Neural cell (in vitro differentiated cells): ENCODE results near the gene G6PC3. TPM values are rescaled to one million over a fixed set of nuclear protein-coding genes. Genes with fewer than 3 reads are reported as not detected.

ENCODE experiments used
- H2AFZ ChIP-seq: fragments of 200-600, 300-800 bp; sonication (generic), shearing (Covaris generic); 2 replicates; pipeline ENCODE4 v1.6.0; 2014; ENCODE audit warnings: low read depth, mild to moderate bottlenecking, antibody characterized with exemption, low read length, moderate library complexity
- H3F3A ChIP-seq: fragments of 200-600 bp; shearing (Covaris generic); 2 replicates; pipeline ENCODE4 v1.6.1; 2016; ENCODE audit warnings: mild to moderate bottlenecking, moderate library complexity, mixed read lengths, antibody characterized with exemption, low read length; ENCODE audit not compliant: insufficient read depth, poor library complexity, severe bottlenecking
- H3K27ac ChIP-seq: fragments of 200-600, 300-800 bp; sonication (generic), shearing (Covaris generic); 2 replicates; pipeline ENCODE4 v1.5.1; 2014; ENCODE audit warnings: mild to moderate bottlenecking, low read length, moderate library complexity
- H3K27me3 ChIP-seq: fragments of 300-800, 200-600 bp; sonication (generic), shearing (Covaris generic); 2 replicates; pipeline ENCODE4 v1.6.0; 2014; ENCODE audit warnings: mild to moderate bottlenecking, low read depth, low read length, moderate library complexity; ENCODE audit not compliant: insufficient read depth
- H3K36me3 ChIP-seq: fragments of 300-800, 200-600 bp; sonication (generic), shearing (Covaris generic); 2 replicates; pipeline ENCODE4 v1.5.1; 2014; ENCODE audit warnings: mild to moderate bottlenecking, antibody characterized with exemption, low read length, moderate library complexity; ENCODE audit not compliant: insufficient read depth
- H3K4me2 ChIP-seq: fragments of 300-800, 200-600 bp; sonication (generic), shearing (Covaris generic); 2 replicates; pipeline ENCODE4 v1.6.0; 2014; ENCODE audit warnings: mild to moderate bottlenecking, low read length
- H3K4me3 ChIP-seq: fragments of 300-800, 200-600 bp; sonication (generic), shearing (Covaris generic); 2 replicates; pipeline ENCODE4 v1.5.1; 2014; ENCODE audit warnings: mild to moderate bottlenecking, low read length, moderate library complexity
- H3K79me2 ChIP-seq: fragments of 200-600 bp; shearing (Covaris generic); replicated peaks from 2 replicates; pipeline ENCODE4 v1.6.0; 2014; ENCODE audit warnings: mild to moderate bottlenecking, low read length, moderate library complexity; ENCODE audit not compliant: insufficient read depth
- H3K9ac ChIP-seq: fragments of 300-800, 200-600 bp; sonication (generic), shearing (Covaris generic); 2 replicates; pipeline ENCODE4 v1.6.1; 2016; ENCODE audit warnings: mild to moderate bottlenecking, low read length, mixed read lengths
- H3K9me2 ChIP-seq: fragments of 200-600 bp; shearing (Covaris generic); 2 replicates; pipeline ENCODE4 v1.6.1; 2016; ENCODE audit warnings: mild to moderate bottlenecking, low read length, mixed read lengths; ENCODE audit not compliant: insufficient read depth
- H3K9me3 ChIP-seq: fragments of 200-600, 300-800 bp; sonication (generic), shearing (Covaris generic); 2 replicates; pipeline ENCODE4 v1.6.1; 2016; ENCODE audit warnings: mild to moderate bottlenecking, mixed run types, low read length, moderate library complexity, mixed read lengths
- H4K20me1 ChIP-seq: fragments of 200-600 bp; shearing (Covaris generic); 2 replicates; pipeline ENCODE4 v1.6.1; 2016; ENCODE audit warnings: mild to moderate bottlenecking, mixed run types; ENCODE audit not compliant: insufficient read depth
- EP300 ChIP-seq: fragments of 450-650 bp; conservative IDR thresholded peaks from 2 replicates; pipeline ENCODE4 v1.6.1; 2014; ENCODE audit warnings: antibody characterized with exemption, mild to moderate bottlenecking, moderate library complexity; ENCODE audit not compliant: poor library complexity, severe bottlenecking
- EZH2 ChIP-seq: fragments of 200-600, 300-800 bp; shearing (Covaris generic), sonication (generic); IDR thresholded peaks from 2 replicates; pipeline ENCODE4 v1.6.1; 2014; ENCODE audit warnings: antibody characterized with exemption, low read length, borderline replicate concordance, mild to moderate bottlenecking; ENCODE audit not compliant: insufficient read depth, poor library complexity, severe bottlenecking
- MXI1 ChIP-seq: fragments of 450-650 bp; conservative IDR thresholded peaks from 2 replicates; pipeline ENCODE4 v1.6.1; 2014; ENCODE audit warnings: antibody characterized with exemption, mild to moderate bottlenecking; ENCODE audit not compliant: poor library complexity, severe bottlenecking
- POLR2AphosphoS5 ChIP-seq: IDR thresholded peaks from 2 replicates; pipeline ENCODE4 v1.6.1; 2012
- RAD21 ChIP-seq: fragments of 450-650 bp; conservative IDR thresholded peaks from 2 replicates; pipeline ENCODE4 v1.6.1; 2014; ENCODE audit warnings: antibody characterized with exemption, mild to moderate bottlenecking, moderate library complexity
- SMC3 ChIP-seq: fragments of 450-650 bp; conservative IDR thresholded peaks from 2 replicates; pipeline ENCODE4 v1.6.1; 2014; ENCODE audit warnings: antibody characterized with exemption, mild to moderate bottlenecking, moderate library complexity; ENCODE audit not compliant: poor library complexity
- TAF1 ChIP-seq: IDR thresholded peaks from 2 replicates; pipeline ENCODE4 v1.6.1; 2012; ENCODE audit warnings: low read depth
- polyA plus RNA-seq: library from polyadenylated mRNA; depleted of rRNA; stranded (reverse); fragments of >200 nt; gene quantifications from 2 replicates; pipeline ENCODE4 v1.2.3, GENCODE V29; 2014
- TF ChIP-seq, protein P1 (sequence below): IDR thresholded peaks from 2 replicates; pipeline ENCODE4 v1.6.1; 2012; ENCODE audit warnings: borderline replicate concordance
- TF ChIP-seq, protein P2 (sequence below): fragments of 450-650 bp; IDR thresholded peaks from 2 replicates; pipeline ENCODE4 v1.5.1; 2014; ENCODE audit warnings: antibody characterized with exemption, mild to moderate bottlenecking, moderate library complexity; ENCODE audit not compliant: poor library complexity, severe bottlenecking

Gene G6PC3
- polyA plus RNA-seq, 1 donor from 2014 or later: 10.8 TPM

DNA sequence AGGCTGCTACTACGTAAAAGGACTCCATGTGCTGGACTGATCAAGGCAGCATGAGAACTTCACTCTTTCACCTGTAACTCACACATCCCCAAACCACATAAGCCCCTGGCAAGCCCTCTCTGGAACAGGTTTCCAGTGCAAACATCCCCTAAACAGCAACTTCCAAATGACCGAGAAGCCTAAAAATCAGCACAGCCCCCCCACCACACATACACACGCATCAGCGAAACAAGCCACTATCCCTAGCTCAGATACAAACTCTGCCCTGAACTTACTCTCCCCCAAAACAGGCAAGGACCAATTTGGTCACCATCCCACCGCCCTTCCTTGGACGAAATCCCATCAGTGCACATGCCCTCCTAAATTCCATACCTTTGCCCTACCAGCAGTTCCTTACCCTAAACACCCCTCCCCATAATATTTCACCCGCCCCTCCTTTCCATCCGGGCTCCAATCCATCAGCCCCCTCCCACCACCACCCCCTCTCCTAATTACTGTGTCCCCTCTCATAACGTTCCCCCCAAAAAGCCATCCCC is 4.8 kb upstream of the G6PC3 start:
- Histone ChIP-seq H3K27ac (peak overlapping the region; percentile 88), H3K4me3 (peak overlapping the region; percentile 73), H3K9me2 (no peaks in the 10 kb centered on the region), H3K9ac (peak overlapping the region; percentile 83), H3K4me2 (peak overlapping the region; percentile 32), H3K9me3 (no peaks in the 10 kb centered on the region), H3F3A (no peaks in the 10 kb centered on the region), H2AFZ (peak overlapping the region; percentile 7), H3K79me2 (peaks cover 44% of the 10 kb centered on the region), H3K27me3 (no peaks in the 10 kb centered on the region), H3K36me3 (no peaks in the 10 kb centered on the region), H4K20me1 (no peaks in the 10 kb centered on the region)
- peak; percentile 64 for TF ChIP-seq MXI1
- TF ChIP-seq, protein P1, sequence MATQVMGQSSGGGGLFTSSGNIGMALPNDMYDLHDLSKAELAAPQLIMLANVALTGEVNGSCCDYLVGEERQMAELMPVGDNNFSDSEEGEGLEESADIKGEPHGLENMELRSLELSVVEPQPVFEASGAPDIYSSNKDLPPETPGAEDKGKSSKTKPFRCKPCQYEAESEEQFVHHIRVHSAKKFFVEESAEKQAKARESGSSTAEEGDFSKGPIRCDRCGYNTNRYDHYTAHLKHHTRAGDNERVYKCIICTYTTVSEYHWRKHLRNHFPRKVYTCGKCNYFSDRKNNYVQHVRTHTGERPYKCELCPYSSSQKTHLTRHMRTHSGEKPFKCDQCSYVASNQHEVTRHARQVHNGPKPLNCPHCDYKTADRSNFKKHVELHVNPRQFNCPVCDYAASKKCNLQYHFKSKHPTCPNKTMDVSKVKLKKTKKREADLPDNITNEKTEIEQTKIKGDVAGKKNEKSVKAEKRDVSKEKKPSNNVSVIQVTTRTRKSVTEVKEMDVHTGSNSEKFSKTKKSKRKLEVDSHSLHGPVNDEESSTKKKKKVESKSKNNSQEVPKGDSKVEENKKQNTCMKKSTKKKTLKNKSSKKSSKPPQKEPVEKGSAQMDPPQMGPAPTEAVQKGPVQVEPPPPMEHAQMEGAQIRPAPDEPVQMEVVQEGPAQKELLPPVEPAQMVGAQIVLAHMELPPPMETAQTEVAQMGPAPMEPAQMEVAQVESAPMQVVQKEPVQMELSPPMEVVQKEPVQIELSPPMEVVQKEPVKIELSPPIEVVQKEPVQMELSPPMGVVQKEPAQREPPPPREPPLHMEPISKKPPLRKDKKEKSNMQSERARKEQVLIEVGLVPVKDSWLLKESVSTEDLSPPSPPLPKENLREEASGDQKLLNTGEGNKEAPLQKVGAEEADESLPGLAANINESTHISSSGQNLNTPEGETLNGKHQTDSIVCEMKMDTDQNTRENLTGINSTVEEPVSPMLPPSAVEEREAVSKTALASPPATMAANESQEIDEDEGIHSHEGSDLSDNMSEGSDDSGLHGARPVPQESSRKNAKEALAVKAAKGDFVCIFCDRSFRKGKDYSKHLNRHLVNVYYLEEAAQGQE: no peak

DNA sequence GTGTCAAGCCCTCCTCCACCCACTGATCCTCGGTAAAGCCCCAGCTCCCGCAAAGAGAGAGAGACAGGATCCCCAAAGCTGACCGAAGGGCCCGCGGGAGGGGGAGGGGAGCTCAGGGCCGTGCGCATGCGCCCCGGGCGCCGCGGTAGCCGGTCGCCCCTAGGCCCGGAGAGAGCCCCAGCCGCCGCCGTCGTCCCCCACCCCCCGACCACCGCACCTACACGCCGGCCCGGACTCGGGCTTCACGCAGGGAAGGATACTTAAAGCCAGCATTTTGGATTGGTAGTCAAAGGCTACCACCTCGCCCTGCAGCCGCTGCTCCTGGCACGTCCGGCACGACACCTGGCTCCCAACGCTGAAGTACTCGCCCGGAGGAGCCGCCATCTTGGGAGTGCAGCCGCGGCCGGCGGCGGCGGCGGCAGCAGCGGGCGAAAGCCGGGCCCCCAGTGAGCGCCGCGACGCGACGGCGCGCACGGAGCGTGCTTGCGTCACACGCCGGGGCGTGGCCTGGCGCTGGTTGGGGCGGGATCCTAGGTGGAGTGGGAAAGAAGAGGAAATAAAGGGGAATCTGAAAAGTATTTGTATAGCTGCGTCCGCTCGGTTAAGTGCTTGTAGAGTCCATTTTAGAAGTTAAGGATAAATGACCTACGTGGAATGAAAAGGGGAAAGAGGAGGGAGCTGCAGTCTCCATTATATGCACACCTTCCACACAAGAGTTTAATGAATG is 4.2 kb upstream of the G6PC3 start, which contains the start of gene LSM12:
Gene LSM12, minus strand, starts transcription at position 468 of the 727 bp plus-strand sequence. Its CDS starts 84 bp downstream, at position 384.
- H3K79me2 ChIP-seq: peaks cover 40% of the 10 kb centered on the region
- no peaks in the 10 kb centered on the region for H3K9me2 ChIP-seq
- no peaks in the 10 kb centered on the region for H3K27me3 ChIP-seq
- H3F3A ChIP-seq: no peaks in the 10 kb centered on the region
- peak; percentile 70 for TF ChIP-seq POLR2AphosphoS5
- peak; percentile 34 for TF ChIP-seq RAD21
- TF ChIP-seq, protein P2, sequence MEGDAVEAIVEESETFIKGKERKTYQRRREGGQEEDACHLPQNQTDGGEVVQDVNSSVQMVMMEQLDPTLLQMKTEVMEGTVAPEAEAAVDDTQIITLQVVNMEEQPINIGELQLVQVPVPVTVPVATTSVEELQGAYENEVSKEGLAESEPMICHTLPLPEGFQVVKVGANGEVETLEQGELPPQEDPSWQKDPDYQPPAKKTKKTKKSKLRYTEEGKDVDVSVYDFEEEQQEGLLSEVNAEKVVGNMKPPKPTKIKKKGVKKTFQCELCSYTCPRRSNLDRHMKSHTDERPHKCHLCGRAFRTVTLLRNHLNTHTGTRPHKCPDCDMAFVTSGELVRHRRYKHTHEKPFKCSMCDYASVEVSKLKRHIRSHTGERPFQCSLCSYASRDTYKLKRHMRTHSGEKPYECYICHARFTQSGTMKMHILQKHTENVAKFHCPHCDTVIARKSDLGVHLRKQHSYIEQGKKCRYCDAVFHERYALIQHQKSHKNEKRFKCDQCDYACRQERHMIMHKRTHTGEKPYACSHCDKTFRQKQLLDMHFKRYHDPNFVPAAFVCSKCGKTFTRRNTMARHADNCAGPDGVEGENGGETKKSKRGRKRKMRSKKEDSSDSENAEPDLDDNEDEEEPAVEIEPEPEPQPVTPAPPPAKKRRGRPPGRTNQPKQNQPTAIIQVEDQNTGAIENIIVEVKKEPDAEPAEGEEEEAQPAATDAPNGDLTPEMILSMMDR: no peak
- TF ChIP-seq EZH2: no peak
- TF ChIP-seq, protein P1: peak; percentile 45
- peak; percentile 42 for TF ChIP-seq SMC3
- peak; percentile 72 for TF ChIP-seq EP300
- TF ChIP-seq TAF1: peak; percentile 63
- TF ChIP-seq MXI1: peak; percentile 84
- H2AFZ ChIP-seq: peak within 1 kb of the TSS; percentile 14
- H3K36me3 ChIP-seq: no peaks in the 10 kb centered on the region
- no peaks in the 10 kb centered on the region for H4K20me1 ChIP-seq
- H3K4me3 ChIP-seq: peak within 1 kb of the TSS; percentile 73
- no peaks in the 10 kb centered on the region for H3K9me3 ChIP-seq
- peak within 1 kb of the TSS; percentile 72 for H3K4me2 ChIP-seq
- H3K9ac ChIP-seq: peak within 1 kb of the TSS; percentile 83
- H3K27ac ChIP-seq: peak within 1 kb of the TSS; percentile 88
